VCaP (cell line): ENCODE data around the gene SLC29A1.

Experiments
- H3K27ac ChIP-seq: fragments of 450-650 bp; 2 replicates; pipeline ENCODE4 v1.5.1; 2017
- CTCF ChIP-seq: fragments of 450-650 bp; conservative IDR thresholded peaks from 2 replicates; pipeline ENCODE4 v1.5.1; 2017; ENCODE audit warnings: mild to moderate bottlenecking, moderate library complexity

Gene SLC29A1

GRCh38 chr6:44277763-44278162 lies 54.4 kb downstream of the SLC29A1 start:
- no peak for TF ChIP-seq CTCF
- H3K27ac ChIP-seq = no peak overlapping the region

GRCh38 chr6:44278315-44278714 lies 54.9 kb downstream of the SLC29A1 start:
- no peak for TF ChIP-seq CTCF
- H3K27ac ChIP-seq = no peak overlapping the region

- H3K27ac ChIP-seq = no peak overlapping the region
- TF ChIP-seq CTCF = no peak
These were observed 55.6 kb downstream of the SLC29A1 start for GRCh38 chr6:44278774-44279697.
